NCI-H2107 treated with DMSO at 0.1 percent for 48 hours (cell line): ENCODE results near the gene RAB12.
"Not testable (repeated sequence)": the region's sequence is repeated elsewhere in the genome, so short reads cannot be mapped to it uniquely, and the experiment has no call there.

Experiments
- DNase-seq: peaks from one replicate; lab custom pipeline; 2025; ENCODE audit not compliant: unreplicated experiment; lab: John Stamatoyannopoulos, UW

Gene RAB12

DNA sequence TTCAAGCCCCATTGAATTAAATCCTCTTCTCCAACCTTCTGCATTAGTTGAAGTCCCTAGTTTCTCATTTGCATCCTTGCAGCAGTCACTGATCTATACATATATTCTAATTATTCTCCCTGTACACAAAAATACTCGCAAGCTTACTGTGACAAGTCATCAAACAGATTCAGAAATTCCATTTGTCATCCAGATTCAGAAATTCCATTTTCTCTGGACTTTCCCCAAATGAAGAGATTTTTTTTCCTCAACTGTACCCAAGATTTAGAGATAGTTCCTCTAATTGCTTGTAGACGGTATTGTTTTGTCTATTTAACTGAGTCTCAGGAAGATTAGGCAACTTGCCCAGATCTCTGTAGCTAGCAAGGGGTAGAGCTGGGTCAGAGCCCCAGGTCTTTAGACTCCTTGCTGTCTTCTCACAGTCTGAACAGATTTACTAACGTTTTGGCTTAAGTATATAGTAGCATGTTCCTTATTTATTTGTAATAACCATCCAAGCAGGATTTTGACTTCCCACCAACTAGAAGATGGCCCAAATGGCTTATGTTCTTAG lies 34.2 kb downstream of the RAB12 start:
- DNase-seq, result no peak

DNA sequence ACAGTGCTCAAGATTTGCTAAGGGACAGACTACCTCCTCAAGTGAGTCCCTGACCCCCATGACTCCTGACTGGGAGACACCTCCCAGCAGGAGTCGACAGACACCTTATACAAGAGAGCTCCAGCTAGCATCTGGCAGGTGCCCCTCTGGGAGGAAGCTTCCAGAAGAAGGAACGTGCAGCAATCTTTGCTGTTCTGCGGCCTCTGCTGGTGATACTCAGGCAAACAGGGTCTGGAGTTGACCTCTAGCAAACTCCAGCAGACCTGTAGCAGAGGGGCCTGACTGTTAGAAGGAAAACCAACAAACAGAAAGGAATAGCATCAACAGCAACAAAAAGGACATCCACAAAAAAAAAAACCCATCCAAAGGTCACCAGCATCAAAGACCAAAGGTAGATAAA lies 38.1 kb downstream of the RAB12 start:
- not testable (repeated sequence) for DNase-seq

DNA sequence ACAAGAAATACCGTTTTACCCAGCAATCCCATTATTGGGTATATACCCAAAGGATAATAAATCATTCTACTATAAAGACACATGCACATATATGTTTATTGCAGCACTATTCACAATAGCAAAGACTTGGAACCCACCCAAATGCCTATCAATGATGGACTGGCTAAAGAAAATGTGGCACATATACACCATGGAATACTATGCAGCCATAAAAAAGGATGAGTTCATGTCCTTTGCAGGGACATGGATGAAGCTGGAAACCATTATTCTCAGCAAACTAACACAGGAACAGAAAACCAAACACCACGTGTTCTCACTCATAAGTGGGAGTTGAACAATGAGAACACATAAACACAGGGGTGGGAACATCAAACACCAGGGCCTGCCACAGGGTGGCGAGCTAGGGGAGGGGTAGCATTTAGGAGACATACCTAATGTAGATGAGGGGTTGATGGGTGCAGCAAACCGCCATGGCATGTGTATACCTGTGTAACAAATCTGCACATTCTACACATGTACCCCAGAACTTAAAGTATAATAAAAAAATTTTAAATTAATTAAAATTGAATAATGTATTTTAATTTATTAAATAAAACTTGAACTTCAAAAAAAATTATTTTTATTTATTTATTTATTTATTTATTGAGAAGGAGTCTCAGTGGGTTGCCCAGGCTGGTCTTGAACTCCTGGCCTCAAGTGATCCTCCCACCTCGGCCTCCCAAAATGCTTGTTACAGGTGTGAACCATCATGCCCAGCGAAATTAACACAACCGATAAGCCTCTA lies 42.4 kb downstream of the RAB12 start:
- not testable (repeated sequence) for DNase-seq

- peak; percentile 44 for DNase-seq
Measured at GRCh38 chr18:8654503-8655451, 45.5 kb downstream of the RAB12 start.

GRCh38 chr18:8656232-8656631 lies 47.0 kb downstream of the RAB12 start:
- no peak for DNase-seq

GRCh38 chr18:8657050-8657820 lies 48.0 kb downstream of the RAB12 start:
- DNase-seq, result peak; percentile 23

DNA sequence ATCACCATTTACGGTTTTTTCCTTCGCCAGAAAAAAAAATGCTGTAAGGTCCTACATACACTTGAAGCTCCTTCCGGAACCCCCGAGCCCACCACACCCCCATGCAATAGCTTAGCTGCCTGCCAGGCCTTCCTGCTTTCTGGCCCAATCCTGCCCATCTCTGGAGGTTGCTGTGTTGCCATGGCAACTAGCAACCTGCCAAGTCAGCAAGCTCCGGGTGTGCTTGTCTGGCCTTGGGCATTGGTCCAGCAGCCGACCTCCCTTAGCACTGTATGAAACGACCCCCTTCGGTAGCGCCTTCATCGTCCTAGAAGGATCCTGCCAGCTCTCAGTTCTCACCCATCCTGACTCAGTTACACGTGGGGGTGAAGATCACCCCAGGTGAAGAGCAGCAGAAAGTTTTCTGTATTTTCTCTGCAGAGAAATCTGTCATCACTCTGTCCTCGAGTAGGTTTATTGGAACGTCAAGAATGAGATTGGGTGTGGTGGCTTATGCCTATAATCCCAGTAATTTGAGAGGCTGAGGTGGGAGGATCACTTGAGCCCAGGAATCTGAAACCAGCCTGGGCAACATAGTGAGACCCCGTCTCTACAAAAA lies 48.7 kb downstream of the RAB12 start:
- no peak for DNase-seq

- DNase-seq, result peak; percentile 10
Measured at GRCh38 chr18:8658858-8659485, 49.7 kb downstream of the RAB12 start.

- peak; percentile 27 for DNase-seq
Measured at GRCh38 chr18:8659609-8660242, 50.5 kb downstream of the RAB12 start.

DNA sequence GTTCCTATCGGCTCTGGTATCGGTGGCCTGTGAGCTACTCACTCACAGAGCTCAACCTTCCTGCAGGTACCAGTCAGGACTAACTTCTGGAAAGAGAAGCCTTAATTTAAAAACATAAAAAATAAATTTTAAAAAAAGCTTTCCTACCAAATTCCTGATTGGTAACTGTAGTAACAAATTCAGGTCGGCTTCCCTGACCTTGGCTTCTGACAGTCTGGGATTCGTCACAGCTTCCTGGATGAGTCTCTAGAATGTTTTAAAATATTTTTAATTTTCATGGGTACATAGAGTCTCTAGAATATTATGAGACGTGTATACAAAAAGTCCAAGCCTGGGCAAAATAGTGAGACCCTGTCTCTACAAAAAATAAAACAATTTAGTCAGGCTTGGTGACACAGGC lies 51.1 kb downstream of the RAB12 start:
- no peak for DNase-seq

DNA sequence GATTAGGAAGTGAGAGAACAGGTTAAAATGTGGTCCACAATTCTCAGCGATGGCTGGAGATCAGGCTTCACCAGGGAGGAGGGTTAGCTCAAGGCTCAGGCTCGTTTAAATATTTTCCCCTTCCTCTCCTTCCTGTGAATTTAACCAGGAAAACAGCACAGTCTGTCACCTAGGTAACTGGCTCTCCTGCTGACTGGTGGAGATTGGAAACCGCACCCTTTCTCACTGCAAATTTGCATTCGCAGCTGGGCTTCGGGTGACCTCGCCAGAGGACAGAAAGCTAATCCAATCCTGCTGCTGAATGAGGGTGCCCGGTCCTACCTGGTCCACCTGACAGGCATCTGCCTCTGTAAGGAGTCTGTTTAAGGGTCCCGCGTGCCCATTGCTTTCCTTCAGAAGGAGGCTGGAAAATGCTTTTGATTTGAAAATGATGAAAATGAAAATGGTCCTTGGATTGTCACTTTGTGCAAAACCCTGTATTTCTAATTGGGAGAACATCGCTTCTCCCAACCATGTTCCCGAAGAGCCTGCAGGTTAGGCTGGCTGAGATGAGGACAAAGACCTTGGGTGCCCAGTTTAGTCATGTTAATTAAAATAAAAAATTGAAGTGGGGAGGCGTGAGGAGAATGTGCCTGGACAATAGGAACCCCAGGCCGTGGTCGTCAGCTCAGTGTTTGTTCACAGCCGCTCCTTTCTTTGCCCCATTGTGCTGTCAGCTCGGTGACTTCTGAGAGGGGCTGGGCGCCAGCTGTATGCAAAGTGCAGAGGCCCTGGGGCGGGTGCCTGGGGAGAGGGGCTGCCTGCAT lies 52.7 kb downstream of the RAB12 start:
- DNase-seq, result peak; percentile 94

- peak; percentile 64 for DNase-seq
Measured at GRCh38 chr18:8662560-8663255, 53.5 kb downstream of the RAB12 start.

GRCh38 chr18:8667846-8668245 lies 58.6 kb downstream of the RAB12 start:
- DNase-seq, result no peak

DNA sequence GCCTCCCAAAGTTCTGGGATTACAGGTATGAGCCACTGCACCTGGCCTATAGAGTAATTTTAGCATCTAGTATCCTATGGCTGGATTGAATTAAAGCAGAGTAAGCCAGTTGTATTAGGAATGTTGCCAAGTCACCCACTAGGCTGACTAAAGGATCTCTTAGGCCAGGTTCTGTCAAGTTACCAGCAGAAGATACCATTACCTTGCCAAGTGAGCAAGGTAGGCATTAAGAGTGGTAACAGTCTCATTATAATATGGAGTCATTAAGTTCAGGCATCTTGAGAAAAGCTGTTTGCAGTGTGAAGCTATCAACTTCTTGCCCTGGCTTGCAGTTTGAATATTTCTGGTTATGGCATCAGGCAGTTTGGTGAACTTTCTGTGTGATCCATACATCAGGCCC lies 59.1 kb downstream of the RAB12 start:
- DNase-seq, result no peak

DNA sequence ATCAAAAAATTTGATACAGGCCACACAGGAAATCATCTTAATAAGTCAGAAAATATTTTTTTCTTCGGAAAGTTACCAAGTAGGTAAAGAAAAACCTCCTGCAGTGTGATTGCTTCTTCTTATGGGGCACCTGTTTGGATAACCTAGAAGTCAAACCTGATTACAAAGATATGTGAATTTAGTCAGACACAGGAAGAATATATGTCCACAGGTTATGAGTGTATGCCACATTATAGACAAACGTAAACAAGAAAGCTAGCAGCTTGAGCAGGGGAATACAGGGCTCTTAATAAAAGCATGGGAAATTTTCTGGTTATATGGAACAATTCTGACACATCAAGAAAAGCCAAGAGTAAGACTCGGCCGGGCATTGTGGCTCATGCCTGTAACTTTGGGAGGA lies 60.3 kb downstream of the RAB12 start:
- no peak for DNase-seq

DNA sequence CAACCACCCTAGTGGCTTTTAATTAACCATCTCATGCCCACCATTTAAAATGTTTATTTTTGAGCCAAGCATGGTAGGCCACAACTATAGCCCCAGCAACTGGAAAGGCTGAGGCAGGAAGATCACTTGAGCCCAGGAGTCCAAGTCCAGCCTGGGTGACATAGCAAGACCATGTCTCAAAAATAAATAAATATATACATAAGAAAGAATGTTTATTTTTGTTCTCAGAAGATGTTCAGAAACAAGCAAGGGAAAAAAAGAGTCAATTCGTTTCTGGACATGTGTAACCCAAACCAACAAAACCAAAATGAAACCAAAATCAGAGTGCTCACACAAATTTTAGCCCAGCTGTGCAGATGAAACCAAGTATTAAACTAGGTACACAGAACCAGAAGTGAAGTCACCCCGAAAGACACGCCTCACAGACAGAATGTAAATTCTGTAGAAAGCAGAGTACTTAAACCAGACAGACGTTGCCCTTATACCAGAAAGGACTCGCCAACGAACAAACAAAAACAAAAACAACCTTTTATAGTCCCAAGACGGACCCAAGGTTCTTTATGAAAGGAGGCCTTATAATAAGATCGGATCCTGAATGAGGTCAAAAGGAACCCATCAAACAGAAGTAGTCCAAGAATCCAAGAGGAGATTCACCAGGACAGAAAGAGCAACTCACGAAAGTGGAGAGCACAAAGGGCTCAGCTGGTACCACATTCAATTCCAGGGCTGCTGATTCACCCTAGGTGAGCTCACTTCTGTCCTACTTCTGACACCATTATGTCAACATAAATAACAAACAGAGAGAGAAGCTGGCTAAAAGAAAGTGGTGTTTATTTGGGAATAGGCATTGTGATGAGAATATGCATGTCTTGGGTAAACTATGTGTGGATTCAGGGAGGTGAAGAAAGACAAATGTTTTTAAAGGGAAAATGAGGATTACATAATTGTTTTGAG lies 64.3 kb downstream of the RAB12 start:
- no peak for DNase-seq

- no peak for DNase-seq
Measured at GRCh38 chr18:8675057-8675456, 65.8 kb downstream of the RAB12 start.
